Stomach (tissue), 4 donors: ENCODE measurements around the gene SP2.

Experiments used
- CTCF ChIP-seq, 7 experiments: fragments of 450-650 bp in 4 of 7; fragments of 200-600 bp in 3 of 7; sonication (generic) in 3 of 7; IDR thresholded peaks; one replicate each; pipeline ENCODE4 v1.5.1; 2016 to 2019; ENCODE audit warnings: antibody characterized with exemption in 7 of 7, control low read depth in 2 of 7, mild to moderate bottlenecking in 1 of 7
- POLR2A ChIP-seq, 4 donors: fragments of 450-650 bp; IDR thresholded peaks; one replicate each; pipeline ENCODE4 v1.6.1; 2016; ENCODE audit warnings: antibody characterized with exemption in 4 of 4, control low read depth in 2 of 4, mild to moderate bottlenecking in 1 of 4, moderate library complexity in 1 of 4

GRCh38 chr17:47957591-47958490 lies 61.8 kb downstream of the SP2 start, which contains the start of gene PRR15L:
- TF ChIP-seq CTCF (IDR thresholded peaks at IDR 0.05) (no peak), POLR2A (IDR thresholded peaks at IDR 0.05) (peak in 2 of 4 donors; percentile 76 to 89)
